Smooth muscle cell (in vitro differentiated cells): ENCODE results near the gene SERPINB5. TPM values are rescaled to one million over a fixed set of nuclear protein-coding genes. Genes with fewer than 3 reads are reported as not detected.

Source experiments
- DNase-seq: peaks from one replicate; lab custom pipeline; 2025; ENCODE audit not compliant: unreplicated experiment; lab: John Stamatoyannopoulos, UW
- H2AFZ ChIP-seq: fragments of 200-600 bp; sonication (generic); 2 replicates; pipeline ENCODE4 v1.6.0; 2016; ENCODE audit warnings: antibody characterized with exemption, low read depth, mild to moderate bottlenecking
- H3F3A ChIP-seq: fragments of 200-600 bp; sonication (generic); 2 replicates; pipeline ENCODE4 v1.6.0; 2017; ENCODE audit warnings: antibody characterized with exemption, low read depth
- H3K27ac ChIP-seq: fragments of 200-600 bp; sonication (generic); 2 replicates; pipeline ENCODE4 v1.5.1; 2016; ENCODE audit warnings: low read depth, mild to moderate bottlenecking
- H3K27me3 ChIP-seq: fragments of 200-600 bp; sonication (generic); 2 replicates; pipeline ENCODE4 v1.6.1; 2016; ENCODE audit warnings: low read depth, mild to moderate bottlenecking
- H3K36me3 ChIP-seq: fragments of 200-600 bp; sonication (generic); 2 replicates; pipeline ENCODE4 v1.5.1; 2016; ENCODE audit warnings: low read depth
- H3K4me1 ChIP-seq: fragments of 200-600 bp; sonication (generic); 2 replicates; pipeline ENCODE4 v1.5.1; 2016; ENCODE audit warnings: low read depth
- H3K4me2 ChIP-seq: fragments of 200-600 bp; sonication (generic); 2 replicates; pipeline ENCODE4 v1.6.0; 2016; ENCODE audit warnings: mild to moderate bottlenecking
- H3K4me3 ChIP-seq: fragments of 200-600 bp; sonication (generic); 2 replicates; pipeline ENCODE4 v1.5.1; 2016; ENCODE audit warnings: mild to moderate bottlenecking
- H3K79me2 ChIP-seq: fragments of 200-600 bp; sonication (generic); 2 replicates; pipeline ENCODE4 v1.6.0; 2016; ENCODE audit warnings: low read depth, mild to moderate bottlenecking
- H3K9ac ChIP-seq: fragments of 200-600 bp; sonication (generic); 2 replicates; pipeline ENCODE4 v1.6.0; 2016; ENCODE audit warnings: low read depth
- H3K9me3 ChIP-seq: fragments of 200-600 bp; sonication (generic); replicated peaks from 2 replicates; pipeline ENCODE4 v1.5.1; 2016; ENCODE audit warnings: low read depth
- H4K20me1 ChIP-seq: fragments of 200-600 bp; sonication (generic); 2 replicates; pipeline ENCODE4 v1.6.0; 2016; ENCODE audit warnings: low read depth
- CTCF ChIP-seq: fragments of 200-600 bp; sonication (generic); IDR thresholded peaks from 2 replicates; pipeline ENCODE4 v1.5.1; 2017; ENCODE audit warnings: borderline replicate concordance, mild to moderate bottlenecking, antibody characterized with exemption; ENCODE audit not compliant: insufficient read depth, poor library complexity, severe bottlenecking
- WGBS: methylation state at CpG from one replicate; pipeline ENCODE4 v1.1.7; 2016; ENCODE audit warnings: low lambda C conversion rate; 5-methylcytosine and 5-hydroxymethylcytosine counted together
- polyA plus RNA-seq: library from polyadenylated mRNA; unstranded; fragments of >200 nt; fragmentation: Nextera tagmentation; extraction: Ambion mirVana; gene quantifications from 2 replicates; pipeline ENCODE4 v1.2.1, GENCODE V29; 2016
- total RNA-seq: library from RNA; depleted of rRNA; stranded (reverse); fragments of >200 nt; gene quantifications from 2 replicates; pipeline ENCODE4 v1.2.3, GENCODE V29; 2014

Gene SERPINB5
- total and polyA plus RNA-seq, 2 experiments from 2014 or later, result 7.6 to 26.8 TPM

DNA sequence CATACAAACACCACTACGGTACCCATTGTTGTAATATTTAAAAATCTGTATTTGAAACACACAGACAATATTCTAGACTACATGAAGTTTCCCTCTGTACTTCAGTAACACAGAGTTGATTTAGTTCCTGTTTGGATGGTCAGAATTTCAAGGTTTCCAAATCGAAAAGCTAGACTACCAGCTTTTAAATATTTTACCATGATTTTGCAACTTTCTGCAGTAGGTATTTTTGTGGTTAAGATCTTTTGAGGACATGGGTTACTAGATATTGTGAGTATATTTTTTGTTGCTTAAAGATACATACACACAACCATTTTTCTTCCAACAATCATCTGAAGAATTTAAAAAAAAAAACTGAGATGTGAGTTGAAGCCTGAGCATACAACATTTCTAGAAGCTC, 10.9 kb downstream of the SERPINB5 start:
- no peaks in the 10 kb centered on the region for H3K4me1 ChIP-seq
- no peak overlapping the region for H3K27ac ChIP-seq
- DNase-seq, result no peak
- TF ChIP-seq CTCF, result no peak
- no peaks in the 10 kb centered on the region for H3K27me3 ChIP-seq
- H3F3A ChIP-seq, result no peaks in the 10 kb centered on the region
- no peaks in the 10 kb centered on the region for H3K36me3 ChIP-seq
- H3K4me3 ChIP-seq, result no peak overlapping the region
- no peak overlapping the region for H3K4me2 ChIP-seq
- H3K9ac ChIP-seq, result no peak overlapping the region
- no peaks in the 10 kb centered on the region for H4K20me1 ChIP-seq
- 95% methylated on average over 2 of the region's 2 CpGs for WGBS
- no peaks in the 10 kb centered on the region for H3K79me2 ChIP-seq
- H2AFZ ChIP-seq, result no peak overlapping the region
- no peaks in the 10 kb centered on the region for H3K9me3 ChIP-seq

DNA sequence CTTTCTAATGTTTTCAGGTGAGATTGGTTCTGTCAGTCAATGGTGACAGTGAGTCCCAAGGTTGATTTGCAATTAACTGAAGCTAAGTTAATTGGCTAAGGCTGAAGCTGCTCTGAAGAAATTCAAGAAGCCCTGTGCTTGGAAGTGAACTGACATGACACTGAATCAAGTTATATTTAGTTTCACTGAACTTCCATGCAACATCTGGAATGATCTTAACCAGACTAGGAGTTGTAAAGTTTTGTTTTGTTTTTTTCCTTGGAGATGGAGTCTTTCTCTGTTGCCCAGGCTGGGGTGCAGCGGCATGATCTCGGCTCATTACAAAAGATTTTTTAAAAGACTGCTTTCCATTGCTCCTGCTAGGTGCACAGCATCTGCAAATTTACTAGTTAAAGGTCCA, 11.4 kb downstream of the SERPINB5 start:
- H3K9ac ChIP-seq, result no peak overlapping the region
- no peak overlapping the region for H3K4me3 ChIP-seq
- WGBS, result 94% methylated on average over 2 of the region's 2 CpGs
- H3K4me2 ChIP-seq, result no peak overlapping the region
- H3K4me1 ChIP-seq, result no peaks in the 10 kb centered on the region
- TF ChIP-seq CTCF, result no peak
- no peak overlapping the region for H3K27ac ChIP-seq
- H3K79me2 ChIP-seq, result no peaks in the 10 kb centered on the region
- no peaks in the 10 kb centered on the region for H3K36me3 ChIP-seq
- no peaks in the 10 kb centered on the region for H4K20me1 ChIP-seq
- no peaks in the 10 kb centered on the region for H3F3A ChIP-seq
- H2AFZ ChIP-seq, result no peak overlapping the region
- no peak for DNase-seq
- no peaks in the 10 kb centered on the region for H3K27me3 ChIP-seq
- no peaks in the 10 kb centered on the region for H3K9me3 ChIP-seq

- H4K20me1 ChIP-seq, result no peaks in the 10 kb centered on the region
- no peaks in the 10 kb centered on the region for H3K9me3 ChIP-seq
- H3K27me3 ChIP-seq, result no peaks in the 10 kb centered on the region
- H3K27ac ChIP-seq, result no peak overlapping the region
- DNase-seq, result no peak
- no peaks in the 10 kb centered on the region for H3K36me3 ChIP-seq
- H3F3A ChIP-seq, result no peaks in the 10 kb centered on the region
- WGBS, result 82% methylated on average over 3 of the region's 3 CpGs
- no peak overlapping the region for H3K4me2 ChIP-seq
- H3K9ac ChIP-seq, result no peak overlapping the region
- H3K4me1 ChIP-seq, result no peaks in the 10 kb centered on the region
- no peak for TF ChIP-seq CTCF
- no peak overlapping the region for H3K4me3 ChIP-seq
- no peaks in the 10 kb centered on the region for H3K79me2 ChIP-seq
- no peak overlapping the region for H2AFZ ChIP-seq
Measured at GRCh38 chr18:63492851-63493250, 16.1 kb downstream of the SERPINB5 start.

GRCh38 chr18:63495675-63496074, 18.9 kb downstream of the SERPINB5 start:
- WGBS, result 89% methylated on average over 2 of the region's 2 CpGs

More at GRCh38 chr18:63495675-63496074, 18.9 kb downstream of the SERPINB5 start:
- no peaks in the 10 kb centered on the region for H3K27me3 ChIP-seq
- no peaks in the 10 kb centered on the region for H3K79me2 ChIP-seq
- no peak for TF ChIP-seq CTCF
- H3K27ac ChIP-seq, result no peak overlapping the region
- H3K4me2 ChIP-seq, result no peak overlapping the region
- no peak overlapping the region for H3K4me3 ChIP-seq
- no peak overlapping the region for H2AFZ ChIP-seq
- DNase-seq, result no peak
- no peak overlapping the region for H3K9ac ChIP-seq
- H3K36me3 ChIP-seq, result no peaks in the 10 kb centered on the region
- no peaks in the 10 kb centered on the region for H4K20me1 ChIP-seq
- no peaks in the 10 kb centered on the region for H3K9me3 ChIP-seq
- H3F3A ChIP-seq, result no peaks in the 10 kb centered on the region
- H3K4me1 ChIP-seq, result no peaks in the 10 kb centered on the region
